GM12801 (cell line): ENCODE measurements around the gene MRPL1.

Source experiments
- TF ChIP-seq, protein P1 (sequence below): IDR thresholded peaks from one replicate; pipeline ENCODE4 v1.5.1; 2011; ENCODE audit warnings: control low read depth; ENCODE audit not compliant: insufficient read length; ENCODE audit errors: extremely low read depth

MRPL1 gene

DNA sequence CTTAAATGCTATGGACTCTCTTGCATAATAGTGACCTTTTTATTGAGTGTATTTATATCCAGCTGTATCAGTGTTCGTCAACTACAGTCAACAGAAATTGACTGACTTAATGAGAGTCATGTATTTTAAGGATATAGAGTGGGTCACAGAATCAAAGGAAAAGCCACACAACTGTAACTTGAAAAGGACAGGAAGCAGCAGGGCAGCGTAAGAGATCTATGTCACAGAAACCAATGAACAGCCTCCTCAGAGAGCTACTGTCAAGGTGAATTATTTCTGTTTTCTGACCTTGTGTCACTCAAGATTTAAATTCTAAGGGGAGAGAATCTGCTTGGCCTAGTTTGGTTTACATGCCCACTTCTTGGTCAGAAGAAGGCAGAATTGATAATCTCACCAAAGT lies 100.4 kb downstream of the MRPL1 start:
- TF ChIP-seq, protein P1, sequence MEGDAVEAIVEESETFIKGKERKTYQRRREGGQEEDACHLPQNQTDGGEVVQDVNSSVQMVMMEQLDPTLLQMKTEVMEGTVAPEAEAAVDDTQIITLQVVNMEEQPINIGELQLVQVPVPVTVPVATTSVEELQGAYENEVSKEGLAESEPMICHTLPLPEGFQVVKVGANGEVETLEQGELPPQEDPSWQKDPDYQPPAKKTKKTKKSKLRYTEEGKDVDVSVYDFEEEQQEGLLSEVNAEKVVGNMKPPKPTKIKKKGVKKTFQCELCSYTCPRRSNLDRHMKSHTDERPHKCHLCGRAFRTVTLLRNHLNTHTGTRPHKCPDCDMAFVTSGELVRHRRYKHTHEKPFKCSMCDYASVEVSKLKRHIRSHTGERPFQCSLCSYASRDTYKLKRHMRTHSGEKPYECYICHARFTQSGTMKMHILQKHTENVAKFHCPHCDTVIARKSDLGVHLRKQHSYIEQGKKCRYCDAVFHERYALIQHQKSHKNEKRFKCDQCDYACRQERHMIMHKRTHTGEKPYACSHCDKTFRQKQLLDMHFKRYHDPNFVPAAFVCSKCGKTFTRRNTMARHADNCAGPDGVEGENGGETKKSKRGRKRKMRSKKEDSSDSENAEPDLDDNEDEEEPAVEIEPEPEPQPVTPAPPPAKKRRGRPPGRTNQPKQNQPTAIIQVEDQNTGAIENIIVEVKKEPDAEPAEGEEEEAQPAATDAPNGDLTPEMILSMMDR: no peak

DNA sequence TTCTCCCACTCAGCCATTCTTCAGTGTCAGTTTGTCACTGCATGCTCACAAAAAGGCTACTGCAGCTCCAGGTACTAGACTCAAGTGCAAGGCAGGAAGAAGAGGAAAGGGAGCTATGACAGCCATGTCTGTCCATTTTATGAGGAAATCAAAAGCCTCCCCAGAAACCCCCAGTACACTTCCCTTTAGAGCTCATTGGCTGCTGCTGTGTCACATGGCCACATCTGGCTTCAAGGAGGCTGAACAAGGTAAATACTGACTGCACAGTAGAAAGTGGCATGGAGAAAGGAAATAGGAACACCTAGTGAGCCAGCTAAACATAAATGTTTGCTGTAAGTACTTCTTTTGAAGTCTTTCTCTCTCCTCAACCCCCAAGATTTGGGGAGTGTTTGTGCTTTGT lies 127.3 kb downstream of the MRPL1 start:
- TF ChIP-seq, protein P1: no peak

DNA sequence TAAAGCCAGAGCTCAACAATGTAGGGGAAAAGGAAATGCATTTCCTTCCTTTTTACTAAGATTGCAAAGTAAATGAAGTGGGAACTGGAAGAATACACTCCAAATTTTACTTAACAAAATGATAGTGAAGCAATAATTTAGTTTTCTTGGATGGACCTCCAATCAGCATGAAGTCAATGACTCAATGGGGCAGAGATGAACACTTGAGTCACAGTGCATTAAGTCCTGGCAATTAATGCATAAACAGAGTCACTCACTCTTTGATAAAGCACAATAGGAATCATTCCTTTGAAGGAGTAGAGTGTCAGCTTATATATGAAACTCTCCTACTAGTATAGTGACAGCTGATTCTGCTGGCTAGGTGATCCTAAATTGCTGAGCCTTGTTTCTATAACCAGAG lies 127.8 kb downstream of the MRPL1 start:
- TF ChIP-seq, protein P1: no peak

DNA sequence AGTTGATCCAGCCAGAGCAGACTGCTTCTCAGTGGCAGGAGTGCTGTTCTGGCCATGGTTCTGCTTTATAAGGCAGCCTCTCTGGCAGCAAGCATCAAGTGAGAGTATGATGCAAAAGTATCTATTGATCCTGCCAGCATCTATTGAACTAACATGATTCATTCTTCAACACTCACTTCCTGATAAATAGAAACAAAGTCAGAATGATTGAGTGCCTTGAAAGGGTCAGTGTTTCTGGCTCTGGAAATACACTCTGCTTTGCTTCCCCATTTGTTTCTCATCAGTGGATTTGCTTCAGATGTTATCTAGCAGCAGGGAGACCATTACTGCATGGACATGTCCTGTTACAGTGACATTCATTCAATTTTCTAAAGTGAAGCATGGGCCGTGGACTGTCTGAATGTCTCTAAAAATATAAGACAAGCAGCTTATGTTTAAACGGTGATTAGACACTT lies 128.3 kb downstream of the MRPL1 start:
- TF ChIP-seq, protein P1: no peak

DNA sequence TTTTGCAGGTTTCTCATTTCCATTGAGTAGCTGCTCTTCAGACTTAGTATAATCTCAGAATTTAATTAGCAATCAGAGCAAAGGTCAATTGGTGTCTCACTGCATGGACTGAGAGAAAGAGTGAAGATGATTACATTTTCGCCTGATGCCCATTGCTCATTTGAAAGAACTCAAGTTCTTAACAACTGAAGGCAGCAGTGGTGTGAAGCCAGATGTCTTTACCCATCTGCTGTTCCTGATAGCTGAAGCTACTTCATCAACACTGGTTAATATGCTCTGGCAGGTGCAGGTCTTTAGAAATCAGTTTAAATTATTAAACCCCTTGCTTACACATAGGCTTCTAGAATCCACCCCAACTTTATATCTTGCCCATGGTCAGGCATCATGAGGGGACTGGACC lies 130.0 kb downstream of the MRPL1 start:
- TF ChIP-seq, protein P1: no peak

DNA sequence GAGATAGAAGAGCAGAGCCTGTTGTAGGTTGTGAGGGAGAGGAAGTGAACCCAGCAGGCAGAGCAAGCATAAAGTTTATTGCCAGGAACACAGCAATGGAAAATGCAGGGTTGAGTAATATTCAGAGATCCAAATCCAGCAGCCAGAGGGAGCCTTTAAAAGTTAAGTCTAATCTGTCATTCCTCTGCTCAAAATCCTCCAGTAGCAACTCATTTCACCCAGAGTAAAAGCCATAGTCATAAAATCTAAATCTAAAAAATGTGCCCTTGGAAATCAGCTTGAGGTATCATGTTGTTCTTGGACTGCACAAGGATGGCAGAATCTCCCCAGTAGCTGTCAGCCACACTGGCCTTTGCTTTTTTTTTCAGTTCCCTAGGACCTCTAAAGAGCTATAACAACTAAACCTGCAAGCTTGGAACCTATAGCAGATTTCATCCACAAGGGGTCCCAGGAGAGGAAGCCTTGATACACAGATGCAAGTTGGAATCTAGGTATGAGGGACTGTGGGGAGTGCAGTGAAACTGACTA lies 131.6 kb downstream of the MRPL1 start:
- TF ChIP-seq, protein P1: no peak

DNA sequence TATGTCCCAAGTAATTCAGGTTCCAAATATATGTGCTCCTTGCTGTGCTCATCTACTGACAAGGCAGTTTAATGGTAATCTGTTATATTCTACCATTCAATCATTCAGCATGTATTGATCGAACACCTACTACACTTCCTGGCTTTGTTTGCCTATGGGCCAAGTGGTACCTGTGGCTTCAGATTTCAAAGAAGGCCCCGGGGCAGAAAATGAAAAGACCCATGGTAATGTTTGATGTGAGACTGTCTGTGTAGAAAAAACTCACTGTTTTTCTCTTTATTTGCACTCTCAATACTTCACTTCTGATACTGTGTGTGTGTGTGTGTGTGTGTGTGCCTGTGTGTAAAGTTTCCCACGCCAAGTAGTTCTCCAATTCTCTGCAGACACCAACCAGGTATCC lies 133.4 kb downstream of the MRPL1 start:
- TF ChIP-seq, protein P1: no peak

DNA sequence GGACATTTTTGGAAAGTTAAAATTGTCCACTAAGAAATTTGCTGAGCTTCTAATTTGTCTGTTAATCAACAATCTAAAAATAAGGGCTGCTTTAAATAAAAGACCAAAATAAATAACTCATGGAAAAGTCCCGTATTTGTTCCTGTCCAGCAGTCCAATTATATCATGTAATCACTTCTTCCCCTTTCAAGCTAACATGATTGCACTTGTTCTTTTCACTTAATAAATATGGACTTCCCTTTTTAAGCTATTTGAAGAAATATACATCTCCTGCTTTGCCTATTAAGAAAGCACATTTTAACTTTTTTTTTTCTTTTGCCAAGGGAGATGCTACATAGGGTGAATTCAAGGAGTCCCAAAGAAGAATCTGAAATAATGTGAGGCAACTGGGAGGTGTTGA lies 138.9 kb downstream of the MRPL1 start:
- TF ChIP-seq, protein P1: no peak
